H1 (cell line): ENCODE results near the gene RAB3GAP1. TPM values are rescaled to one million over a fixed set of nuclear protein-coding genes. Genes with fewer than 3 reads are reported as not detected.

ENCODE experiments used
- BACH1 ChIP-seq: IDR thresholded peaks from 2 replicates; pipeline ENCODE4 v1.6.1; 2012; ENCODE audit warnings: low read length, improper control_type of control experiment
- CTBP2 ChIP-seq: IDR thresholded peaks from 2 replicates; pipeline ENCODE4 v1.7.0; 2011; ENCODE audit warnings: borderline replicate concordance, mild to moderate bottlenecking, moderate library complexity, mixed read lengths, low read length; ENCODE audit not compliant: insufficient read depth, insufficient read length
- MAFK ChIP-seq: IDR thresholded peaks from 2 replicates; pipeline ENCODE4 v1.6.1; 2012; ENCODE audit warnings: low read depth, mild to moderate bottlenecking, improper control_type of control experiment, low read length
- POLR2A ChIP-seq, 2 experiments: IDR thresholded peaks; 1 replicate in 1 of 2; 2 replicates in 1 of 2; pipeline ENCODE4 v1.6.1; 2011; ENCODE audit warnings: low read depth in 2 of 2, low read length in 2 of 2, mild to moderate bottlenecking in 2 of 2; ENCODE audit errors: control extremely low read depth in 1 of 2
- TCF12 ChIP-seq: IDR thresholded peaks from 2 replicates; pipeline ENCODE4 v1.6.1; 2011; ENCODE audit warnings: low read depth, mild to moderate bottlenecking, low read length
- polyA plus RNA-seq, 7 experiments: library from polyadenylated mRNA; depleted of rRNA in 3 of 7; stranded (reverse) in 5 of 7; unstranded in 2 of 7; fragments of >200 nt in 5 of 7; fragments of 200-250 nt in 2 of 7; gene quantifications; 1 replicate in 5 of 7; 2 replicates in 1 of 7; 4 replicates in 1 of 7; pipeline versions ENCODE4 v1.2.1 to v1.2.3, GENCODE V29; 2011 to 2013; ENCODE audit warnings: missing spikeins in 2 of 7, mixed read lengths in 2 of 7
- total RNA-seq: library from RNA; stranded (reverse); fragmentation: NEBNext Ultra II Directional; extraction: Animal tissue kit (Norgen Biotek cat#: 25700); gene quantifications from 2 replicates; pipeline ENCODE4 v1.2.1, GENCODE V29; 2021
- TF ChIP-seq, protein P1 (sequence below): fragments of 300-600 bp; sonication (generic); IDR thresholded peaks from 2 replicates; pipeline ENCODE4 v1.7.1; 2012; ENCODE audit warnings: low read length, moderate library complexity, mild to moderate bottlenecking, inconsistent platforms; ENCODE audit not compliant: insufficient replicate concordance
- TF ChIP-seq, protein P2 (sequence below): IDR thresholded peaks from 2 replicates; pipeline ENCODE4 v1.6.1; 2012; ENCODE audit warnings: low read length, inconsistent platforms

The RAB3GAP1 gene
- total and polyA plus RNA-seq, 2 of the 8 experiments (the other 6 are each of a cell fraction or from before 2014, with no cell fraction given), result 9.8 to 28.6 TPM

DNA sequence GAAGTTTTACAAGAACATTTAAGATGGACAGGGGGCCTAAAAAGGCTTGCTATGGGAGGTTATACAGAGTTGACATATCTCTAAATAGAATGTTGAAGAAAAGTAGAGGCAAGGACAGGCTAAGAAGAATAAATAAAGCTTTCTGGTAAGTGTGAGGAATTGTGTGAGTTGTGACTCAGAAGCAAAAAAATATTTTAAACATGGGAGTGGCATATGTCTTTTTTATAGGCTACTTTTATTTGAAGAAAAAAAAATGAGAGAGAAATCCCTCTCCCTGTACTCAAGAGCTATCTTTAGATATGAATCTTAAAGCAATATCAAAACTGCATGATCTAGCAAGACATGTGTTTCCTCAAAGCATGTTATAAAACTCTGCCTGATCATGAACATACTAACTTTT, 41.1 kb downstream of the RAB3GAP1 start (continued):
- TF ChIP-seq, protein P1, sequence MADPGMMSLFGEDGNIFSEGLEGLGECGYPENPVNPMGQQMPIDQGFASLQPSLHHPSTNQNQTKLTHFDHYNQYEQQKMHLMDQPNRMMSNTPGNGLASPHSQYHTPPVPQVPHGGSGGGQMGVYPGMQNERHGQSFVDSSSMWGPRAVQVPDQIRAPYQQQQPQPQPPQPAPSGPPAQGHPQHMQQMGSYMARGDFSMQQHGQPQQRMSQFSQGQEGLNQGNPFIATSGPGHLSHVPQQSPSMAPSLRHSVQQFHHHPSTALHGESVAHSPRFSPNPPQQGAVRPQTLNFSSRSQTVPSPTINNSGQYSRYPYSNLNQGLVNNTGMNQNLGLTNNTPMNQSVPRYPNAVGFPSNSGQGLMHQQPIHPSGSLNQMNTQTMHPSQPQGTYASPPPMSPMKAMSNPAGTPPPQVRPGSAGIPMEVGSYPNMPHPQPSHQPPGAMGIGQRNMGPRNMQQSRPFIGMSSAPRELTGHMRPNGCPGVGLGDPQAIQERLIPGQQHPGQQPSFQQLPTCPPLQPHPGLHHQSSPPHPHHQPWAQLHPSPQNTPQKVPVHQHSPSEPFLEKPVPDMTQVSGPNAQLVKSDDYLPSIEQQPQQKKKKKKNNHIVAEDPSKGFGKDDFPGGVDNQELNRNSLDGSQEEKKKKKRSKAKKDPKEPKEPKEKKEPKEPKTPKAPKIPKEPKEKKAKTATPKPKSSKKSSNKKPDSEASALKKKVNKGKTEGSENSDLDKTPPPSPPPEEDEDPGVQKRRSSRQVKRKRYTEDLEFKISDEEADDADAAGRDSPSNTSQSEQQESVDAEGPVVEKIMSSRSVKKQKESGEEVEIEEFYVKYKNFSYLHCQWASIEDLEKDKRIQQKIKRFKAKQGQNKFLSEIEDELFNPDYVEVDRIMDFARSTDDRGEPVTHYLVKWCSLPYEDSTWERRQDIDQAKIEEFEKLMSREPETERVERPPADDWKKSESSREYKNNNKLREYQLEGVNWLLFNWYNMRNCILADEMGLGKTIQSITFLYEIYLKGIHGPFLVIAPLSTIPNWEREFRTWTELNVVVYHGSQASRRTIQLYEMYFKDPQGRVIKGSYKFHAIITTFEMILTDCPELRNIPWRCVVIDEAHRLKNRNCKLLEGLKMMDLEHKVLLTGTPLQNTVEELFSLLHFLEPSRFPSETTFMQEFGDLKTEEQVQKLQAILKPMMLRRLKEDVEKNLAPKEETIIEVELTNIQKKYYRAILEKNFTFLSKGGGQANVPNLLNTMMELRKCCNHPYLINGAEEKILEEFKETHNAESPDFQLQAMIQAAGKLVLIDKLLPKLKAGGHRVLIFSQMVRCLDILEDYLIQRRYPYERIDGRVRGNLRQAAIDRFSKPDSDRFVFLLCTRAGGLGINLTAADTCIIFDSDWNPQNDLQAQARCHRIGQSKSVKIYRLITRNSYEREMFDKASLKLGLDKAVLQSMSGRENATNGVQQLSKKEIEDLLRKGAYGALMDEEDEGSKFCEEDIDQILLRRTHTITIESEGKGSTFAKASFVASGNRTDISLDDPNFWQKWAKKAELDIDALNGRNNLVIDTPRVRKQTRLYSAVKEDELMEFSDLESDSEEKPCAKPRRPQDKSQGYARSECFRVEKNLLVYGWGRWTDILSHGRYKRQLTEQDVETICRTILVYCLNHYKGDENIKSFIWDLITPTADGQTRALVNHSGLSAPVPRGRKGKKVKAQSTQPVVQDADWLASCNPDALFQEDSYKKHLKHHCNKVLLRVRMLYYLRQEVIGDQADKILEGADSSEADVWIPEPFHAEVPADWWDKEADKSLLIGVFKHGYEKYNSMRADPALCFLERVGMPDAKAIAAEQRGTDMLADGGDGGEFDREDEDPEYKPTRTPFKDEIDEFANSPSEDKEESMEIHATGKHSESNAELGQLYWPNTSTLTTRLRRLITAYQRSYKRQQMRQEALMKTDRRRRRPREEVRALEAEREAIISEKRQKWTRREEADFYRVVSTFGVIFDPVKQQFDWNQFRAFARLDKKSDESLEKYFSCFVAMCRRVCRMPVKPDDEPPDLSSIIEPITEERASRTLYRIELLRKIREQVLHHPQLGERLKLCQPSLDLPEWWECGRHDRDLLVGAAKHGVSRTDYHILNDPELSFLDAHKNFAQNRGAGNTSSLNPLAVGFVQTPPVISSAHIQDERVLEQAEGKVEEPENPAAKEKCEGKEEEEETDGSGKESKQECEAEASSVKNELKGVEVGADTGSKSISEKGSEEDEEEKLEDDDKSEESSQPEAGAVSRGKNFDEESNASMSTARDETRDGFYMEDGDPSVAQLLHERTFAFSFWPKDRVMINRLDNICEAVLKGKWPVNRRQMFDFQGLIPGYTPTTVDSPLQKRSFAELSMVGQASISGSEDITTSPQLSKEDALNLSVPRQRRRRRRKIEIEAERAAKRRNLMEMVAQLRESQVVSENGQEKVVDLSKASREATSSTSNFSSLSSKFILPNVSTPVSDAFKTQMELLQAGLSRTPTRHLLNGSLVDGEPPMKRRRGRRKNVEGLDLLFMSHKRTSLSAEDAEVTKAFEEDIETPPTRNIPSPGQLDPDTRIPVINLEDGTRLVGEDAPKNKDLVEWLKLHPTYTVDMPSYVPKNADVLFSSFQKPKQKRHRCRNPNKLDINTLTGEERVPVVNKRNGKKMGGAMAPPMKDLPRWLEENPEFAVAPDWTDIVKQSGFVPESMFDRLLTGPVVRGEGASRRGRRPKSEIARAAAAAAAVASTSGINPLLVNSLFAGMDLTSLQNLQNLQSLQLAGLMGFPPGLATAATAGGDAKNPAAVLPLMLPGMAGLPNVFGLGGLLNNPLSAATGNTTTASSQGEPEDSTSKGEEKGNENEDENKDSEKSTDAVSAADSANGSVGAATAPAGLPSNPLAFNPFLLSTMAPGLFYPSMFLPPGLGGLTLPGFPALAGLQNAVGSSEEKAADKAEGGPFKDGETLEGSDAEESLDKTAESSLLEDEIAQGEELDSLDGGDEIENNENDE, result no peak
- TF ChIP-seq, protein P2, sequence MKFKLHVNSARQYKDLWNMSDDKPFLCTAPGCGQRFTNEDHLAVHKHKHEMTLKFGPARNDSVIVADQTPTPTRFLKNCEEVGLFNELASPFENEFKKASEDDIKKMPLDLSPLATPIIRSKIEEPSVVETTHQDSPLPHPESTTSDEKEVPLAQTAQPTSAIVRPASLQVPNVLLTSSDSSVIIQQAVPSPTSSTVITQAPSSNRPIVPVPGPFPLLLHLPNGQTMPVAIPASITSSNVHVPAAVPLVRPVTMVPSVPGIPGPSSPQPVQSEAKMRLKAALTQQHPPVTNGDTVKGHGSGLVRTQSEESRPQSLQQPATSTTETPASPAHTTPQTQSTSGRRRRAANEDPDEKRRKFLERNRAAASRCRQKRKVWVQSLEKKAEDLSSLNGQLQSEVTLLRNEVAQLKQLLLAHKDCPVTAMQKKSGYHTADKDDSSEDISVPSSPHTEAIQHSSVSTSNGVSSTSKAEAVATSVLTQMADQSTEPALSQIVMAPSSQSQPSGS, result no peak
- TF ChIP-seq CTBP2 (no peak), BACH1 (no peak), POLR2A (IDR thresholded peaks at IDR 0.05; ENCODE audit: control extremely low read depth in 1 of 2, low read depth in 2 of 2, low read length in 2 of 2) (no peak), TCF12 (no peak), MAFK (no peak)
